Astrocyte (in vitro differentiated cells and primary cell): ENCODE measurements around the gene FSIP1. TPM values are rescaled to one million over a fixed set of nuclear protein-coding genes. Genes with fewer than 3 reads are reported as not detected.

Experiments used
- DNase-seq: peaks from one replicate; pipeline ENCODE4 v3.0.0-alpha.2; 2010; ENCODE audit warnings: low read depth
- FAIRE-seq: peaks from 2 replicates; lab custom pipeline; 2011; peaks lifted over from hg19 to GRCh38; lab: Jason Lieb, UNC
- H2AFZ ChIP-seq: 2 replicates; pipeline ENCODE4 v1.6.0; 2012; ENCODE audit warnings: low read depth, low read length, inconsistent platforms
- H3K27ac ChIP-seq: 2 replicates; pipeline ENCODE4 v1.5.1; 2011; ENCODE audit warnings: low read depth, low read length, inconsistent platforms
- H3K27me3 ChIP-seq: 2 replicates; pipeline ENCODE4 v1.6.0; 2011; ENCODE audit warnings: low read length, inconsistent platforms; ENCODE audit not compliant: insufficient read depth
- H3K36me3 ChIP-seq: 2 replicates; pipeline ENCODE4 v1.5.1; 2011; ENCODE audit warnings: low read length, inconsistent platforms; ENCODE audit not compliant: insufficient read depth
- H3K4me1 ChIP-seq: 2 replicates; pipeline ENCODE4 v1.5.1; 2011; ENCODE audit warnings: low read length, inconsistent platforms; ENCODE audit not compliant: insufficient read depth
- H3K4me2 ChIP-seq: 2 replicates; pipeline ENCODE4 v1.6.0; 2012; ENCODE audit warnings: low read length, inconsistent platforms
- H3K4me3 ChIP-seq: 2 replicates; pipeline ENCODE4 v1.5.1; 2011; ENCODE audit warnings: low read depth, mild to moderate bottlenecking, low read length, inconsistent platforms; ENCODE audit not compliant: insufficient read depth
- H3K79me2 ChIP-seq: 2 replicates; pipeline ENCODE4 v1.6.0; 2012; ENCODE audit warnings: mild to moderate bottlenecking, low read length, inconsistent platforms; ENCODE audit not compliant: insufficient read depth
- H3K9ac ChIP-seq: 2 replicates; pipeline ENCODE4 v1.6.0; 2012; ENCODE audit warnings: mild to moderate bottlenecking, low read length, inconsistent platforms
- H3K9me3 ChIP-seq: 2 replicates; pipeline ENCODE4 v1.5.1; 2012; ENCODE audit warnings: low read depth, mild to moderate bottlenecking, low read length, inconsistent platforms; ENCODE audit not compliant: insufficient read depth
- H4K20me1 ChIP-seq: 2 replicates; pipeline ENCODE4 v1.6.0; 2012; ENCODE audit warnings: low read length, inconsistent platforms; ENCODE audit not compliant: insufficient read depth
- H3K27ac Mint-ChIP-seq: one replicate; pipeline ENCODE4 v1.8.0; 2021; ENCODE audit warnings: mild to moderate bottlenecking, mixed read lengths; ENCODE audit not compliant: unreplicated experiment
- H3K27me3 Mint-ChIP-seq: one replicate; pipeline ENCODE4 v1.8.0; 2021; ENCODE audit warnings: low read depth, mixed read lengths; ENCODE audit not compliant: unreplicated experiment
- H3K36me3 Mint-ChIP-seq: one replicate; pipeline ENCODE4 v1.8.0; 2021; ENCODE audit warnings: low read depth, mixed read lengths; ENCODE audit not compliant: unreplicated experiment
- H3K4me1 Mint-ChIP-seq: one replicate; pipeline ENCODE4 v1.8.0; 2021; ENCODE audit warnings: low read depth, mixed read lengths; ENCODE audit not compliant: unreplicated experiment
- H3K4me3 Mint-ChIP-seq: one replicate; pipeline ENCODE4 v1.8.0; 2021; ENCODE audit warnings: mild to moderate bottlenecking, moderate library complexity, mixed read lengths; ENCODE audit not compliant: unreplicated experiment
- H3K9me3 Mint-ChIP-seq: one replicate; pipeline ENCODE4 v1.8.0; 2021; ENCODE audit warnings: mild to moderate bottlenecking, mixed read lengths; ENCODE audit not compliant: unreplicated experiment
- CTCF ChIP-seq: IDR thresholded peaks from 2 replicates; pipeline ENCODE4 v1.5.1; 2011; ENCODE audit warnings: low read depth, mild to moderate bottlenecking, inconsistent platforms, low read length, moderate library complexity; ENCODE audit not compliant: insufficient read depth
- EZH2 ChIP-seq: IDR thresholded peaks from 2 replicates; pipeline ENCODE4 v1.6.1; 2012; ENCODE audit warnings: mild to moderate bottlenecking, low read length, inconsistent platforms; ENCODE audit not compliant: insufficient read depth
- total RNA-seq: library from RNA; stranded (reverse); gene quantifications from 2 replicates; pipeline ENCODE4 v1.2.1, GENCODE V29; 2021

Gene FSIP1
- total RNA-seq, 1 donor from 2014 or later, result 0.77 TPM

- H3K9me3 ChIP-seq, result no peaks in the 10 kb centered on the region
- peak overlapping the region; percentile 97 for H3K27ac ChIP-seq
- TF ChIP-seq CTCF (no peak), EZH2 (no peak)
- H4K20me1 ChIP-seq, result peaks cover 36% of the 10 kb centered on the region
- Mint-ChIP-seq H3K9me3 (peaks cover 6% of the 10 kb centered on the region), H3K36me3 (peaks cover 7% of the 10 kb centered on the region), H3K4me3 (peak overlapping the region; percentile 85), H3K27ac (peak overlapping the region; percentile 100), H3K27me3 (no peaks in the 10 kb centered on the region), H3K4me1 (peaks cover 33% of the 10 kb centered on the region)
- peaks cover 23% of the 10 kb centered on the region for H3K36me3 ChIP-seq
- H3K27me3 ChIP-seq, result no peaks in the 10 kb centered on the region
- H3K79me2 ChIP-seq, result peaks cover 38% of the 10 kb centered on the region
- peaks cover 44% of the 10 kb centered on the region for H3K4me1 ChIP-seq
- H2AFZ ChIP-seq, result peak overlapping the region; percentile 53
- DNase-seq (peak; percentile 94), FAIRE-seq (no peak)
- H3K4me3 ChIP-seq, result peak overlapping the region; percentile 94
- H3K4me2 ChIP-seq, result peak overlapping the region; percentile 94
- H3K9ac ChIP-seq, result peak overlapping the region; percentile 96
These were observed 203.0 kb downstream of the FSIP1 start for GRCh38 chr15:39579487-39580116.

DNA sequence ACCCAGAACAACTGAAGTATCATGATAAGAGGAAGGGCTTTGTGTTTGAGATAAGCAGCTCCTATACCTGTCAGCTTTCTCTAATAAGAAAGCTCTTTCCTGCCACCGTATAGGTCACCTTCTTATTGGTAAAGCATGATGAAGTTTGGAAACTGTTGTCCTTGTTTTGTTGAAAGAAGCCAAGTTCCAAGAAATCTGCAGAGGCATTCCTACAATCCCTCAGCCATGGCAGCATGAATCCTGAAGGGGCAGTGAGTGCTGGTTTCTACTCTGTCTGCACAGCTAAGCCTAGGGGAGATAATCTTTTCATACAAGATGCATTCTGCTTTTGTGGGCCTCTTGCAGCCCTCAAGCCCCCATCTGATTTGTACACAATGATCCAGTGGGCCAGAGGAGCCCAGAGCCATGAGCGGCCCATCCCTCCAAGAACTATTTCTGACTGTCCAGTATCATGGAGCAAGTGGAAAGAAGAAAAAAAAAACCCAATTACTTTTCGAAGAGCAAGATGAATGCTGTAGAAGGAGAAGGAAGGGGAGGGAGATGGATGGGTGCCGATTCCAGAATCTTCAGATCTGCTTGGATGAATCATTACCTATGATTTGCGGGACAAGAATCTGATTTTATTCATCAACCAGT, 203.7 kb downstream of the FSIP1 start:
- Histone ChIP-seq H3K4me1 (peaks cover 38% of the 10 kb centered on the region), H2AFZ (peak overlapping the region; percentile 53), H3K27me3 (no peaks in the 10 kb centered on the region), H3K9ac (peak overlapping the region; percentile 96), H3K4me2 (peak overlapping the region; percentile 94), H3K4me3 (peak overlapping the region; percentile 94), H4K20me1 (peaks cover 30% of the 10 kb centered on the region), H3K9me3 (no peaks in the 10 kb centered on the region), H3K27ac (peak overlapping the region; percentile 97), H3K79me2 (peaks cover 32% of the 10 kb centered on the region), H3K36me3 (peaks cover 17% of the 10 kb centered on the region)
- H3K9me3 Mint-ChIP-seq, result peaks cover 6% of the 10 kb centered on the region
- H3K4me3 Mint-ChIP-seq, result peak overlapping the region; percentile 85
- no peak for TF ChIP-seq EZH2
- TF ChIP-seq CTCF, result peak; percentile 24
- peaks cover 27% of the 10 kb centered on the region for H3K4me1 Mint-ChIP-seq
- peak; percentile 89 for FAIRE-seq
- no peak for DNase-seq
- peak overlapping the region; percentile 100 for H3K27ac Mint-ChIP-seq
- H3K27me3 Mint-ChIP-seq, result no peaks in the 10 kb centered on the region
- H3K36me3 Mint-ChIP-seq, result peaks cover 7% of the 10 kb centered on the region

DNA sequence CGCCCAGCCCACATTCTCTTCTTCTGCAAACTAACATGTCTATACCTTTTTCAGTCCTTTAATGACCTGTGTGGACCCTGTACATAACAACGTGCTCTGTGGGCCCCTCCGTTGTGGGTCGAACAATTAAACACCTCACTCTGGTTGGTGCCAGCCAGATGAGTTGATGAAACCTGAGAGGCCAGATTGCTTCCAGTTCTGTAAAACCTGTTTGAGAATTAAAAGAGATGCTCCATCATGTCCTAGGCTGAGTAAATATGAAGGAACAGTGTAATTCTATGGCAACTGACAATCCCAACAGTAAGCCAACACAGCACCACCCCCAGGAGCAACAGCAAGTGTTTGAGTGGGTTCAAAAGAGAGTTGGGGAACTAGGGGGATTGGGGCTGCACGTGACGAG, 207.5 kb downstream of the FSIP1 start:
- Histone ChIP-seq H3K4me2 (no peak overlapping the region), H3K9me3 (no peaks in the 10 kb centered on the region), H3K9ac (no peak overlapping the region), H3K27ac (no peak overlapping the region), H3K4me1 (peaks cover 17% of the 10 kb centered on the region), H3K27me3 (no peaks in the 10 kb centered on the region), H3K4me3 (no peak overlapping the region), H4K20me1 (no peaks in the 10 kb centered on the region), H3K36me3 (no peaks in the 10 kb centered on the region), H2AFZ (no peak overlapping the region), H3K79me2 (no peaks in the 10 kb centered on the region)
- TF ChIP-seq CTCF, result no peak
- TF ChIP-seq EZH2, result no peak
- H3K27me3 Mint-ChIP-seq, result peaks cover 3% of the 10 kb centered on the region
- H3K4me1 Mint-ChIP-seq, result peaks cover 20% of the 10 kb centered on the region
- H3K4me3 Mint-ChIP-seq, result no peak overlapping the region
- no peak for DNase-seq
- H3K27ac Mint-ChIP-seq, result no peak overlapping the region
- peak; percentile 55 for FAIRE-seq
- H3K9me3 Mint-ChIP-seq, result peaks cover 6% of the 10 kb centered on the region
- H3K36me3 Mint-ChIP-seq, result no peaks in the 10 kb centered on the region
